PFSK-1 (cell line): ENCODE measurements around the gene SLC25A4.

Experiments used
- FOXP2 ChIP-seq: optimal IDR thresholded peaks from 2 replicates; pipeline ENCODE3; 2011; ENCODE audit warnings: borderline replicate concordance, control low read depth, inconsistent platforms; ENCODE audit not compliant: insufficient read depth; ENCODE audit errors: extremely low read length, extremely low read depth
- POLR2AphosphoS5 ChIP-seq: IDR thresholded peaks from 2 replicates; pipeline ENCODE4 v1.6.1; 2012; ENCODE audit warnings: low read depth, mild to moderate bottlenecking, control low read depth, low read length, moderate library complexity
- REST ChIP-seq, 2 experiments: IDR thresholded peaks; 2 replicates each; pipeline versions ENCODE4 v1.6.1 to v1.8.0; 2011 to 2012; ENCODE audit warnings: low read depth in 2 of 2, low read length in 2 of 2, control low read depth in 1 of 2, inconsistent platforms in 1 of 2, mild to moderate bottlenecking in 1 of 2, moderate library complexity in 1 of 2; ENCODE audit not compliant: insufficient read depth in 1 of 2
- SIN3A ChIP-seq: IDR thresholded peaks from 2 replicates; pipeline ENCODE4 v1.6.1; 2012; ENCODE audit warnings: mild to moderate bottlenecking, low read length, moderate library complexity, borderline replicate concordance; ENCODE audit not compliant: insufficient read depth

GRCh38 chr4:185142564-185142911 lies 528 bp upstream of the SLC25A4 start:
- no peak for TF ChIP-seq POLR2AphosphoS5
- TF ChIP-seq REST (IDR thresholded peaks at IDR 0.05; ENCODE audit: insufficient read depth in 1 of 2, low read depth in 2 of 2, low read length in 2 of 2) = no peak
- TF ChIP-seq FOXP2 = no peak
- TF ChIP-seq SIN3A = no peak
